ENCODE results near the gene KNTC1. TPM values are rescaled to one million over a fixed set of nuclear protein-coding genes. Genes with fewer than 3 reads are reported as not detected.

The KNTC1 gene
- total RNA-seq, 4 donors from 2014 or later = 7.3 to 13.1 (median 9.5) TPM

- H3K4me3 ChIP-seq (replicated peaks in 1 of 3) = no peak overlapping the region
- no peak overlapping the region for H3K27ac ChIP-seq
- H3K4me1 ChIP-seq = no peaks in the 10 kb centered on the region
- peaks cover 0 to 5% of the 10 kb centered on the region in 2 donors for H3K36me3 ChIP-seq
- DNase-seq = no peak
- intact Hi-C loops (cut with DNase I) = no loop called here
- no peaks in the 10 kb centered on the region for H3K27me3 ChIP-seq
- TF ChIP-seq CTCF (IDR thresholded peaks at IDR 0.05) (no peak), POLR2A (IDR thresholded peaks at IDR 0.05) (no peak)
- no peaks in the 10 kb centered on the region for H3K9me3 ChIP-seq
- WGBS, 2 donors = 91 to 94% methylated on average over 2 of the region's 2 CpGs
These were observed 17.5 kb downstream of the KNTC1 start for GRCh38 chr12:122544537-122544936.

- Histone ChIP-seq H3K27me3 (no peaks in the 10 kb centered on the region), H3K27ac (no peak overlapping the region), H3K9me3 (no peaks in the 10 kb centered on the region), H3K4me3 (replicated peaks in 1 of 3) (no peak overlapping the region), H3K4me1 (no peaks in the 10 kb centered on the region), H3K36me3 (peaks cover 0 to 5% of the 10 kb centered on the region in 2 donors)
- 97 to 99% methylated on average over 2 of the region's 2 CpGs for WGBS, 2 donors
- TF ChIP-seq POLR2A (IDR thresholded peaks at IDR 0.05) = no peak
- TF ChIP-seq CTCF (IDR thresholded peaks at IDR 0.05) = no peak
- intact Hi-C loops (cut with DNase I) = no loop called here
- DNase-seq = no peak
These were observed 18.8 kb downstream of the KNTC1 start for GRCh38 chr12:122545855-122546254.

- Histone ChIP-seq H3K36me3 (peaks cover 0 to 5% of the 10 kb centered on the region in 2 donors), H3K27me3 (no peaks in the 10 kb centered on the region), H3K4me3 (replicated peaks in 1 of 3) (no peak overlapping the region), H3K27ac (no peak overlapping the region), H3K4me1 (no peaks in the 10 kb centered on the region), H3K9me3 (no peaks in the 10 kb centered on the region)
- no peak for DNase-seq
- intact Hi-C loops (cut with DNase I) = no loop called here
- WGBS, 2 donors = 92 to 93% methylated on average over 5 of the region's 5 CpGs
- TF ChIP-seq POLR2A (IDR thresholded peaks at IDR 0.05) = no peak
These were observed 20.3 kb downstream of the KNTC1 start for GRCh38 chr12:122547330-122547729.

GRCh38 chr12:122558745-122559641, 31.9 kb downstream of the KNTC1 start:
- intact Hi-C loops (cut with DNase I) = no loop called here
- TF ChIP-seq CTCF (IDR thresholded peaks at IDR 0.05) = no peak
- no peak for TF ChIP-seq POLR2A (IDR thresholded peaks at IDR 0.05)
- 96 to 97% methylated on average over 16 of the region's 16 CpGs for WGBS, 2 donors
- Histone ChIP-seq H3K4me1 (no peaks in the 10 kb centered on the region), H3K4me3 (replicated peaks in 1 of 3) (no peak overlapping the region), H3K36me3 (no peaks in the 10 kb centered on the region), H3K27me3 (no peaks in the 10 kb centered on the region), H3K9me3 (no peaks in the 10 kb centered on the region), H3K27ac (no peak overlapping the region)
- DNase-seq = no peak

- H3K27me3 ChIP-seq = no peaks in the 10 kb centered on the region
- no peak overlapping the region for H3K4me3 ChIP-seq (replicated peaks in 1 of 3)
- WGBS, 2 donors = 94 to 96% methylated on average over 3 of the region's 3 CpGs
- no peak overlapping the region for H3K27ac ChIP-seq
- no peak for TF ChIP-seq CTCF (IDR thresholded peaks at IDR 0.05)
- TF ChIP-seq POLR2A (IDR thresholded peaks at IDR 0.05) = no peak
- H3K9me3 ChIP-seq = no peaks in the 10 kb centered on the region
- H3K36me3 ChIP-seq = no peaks in the 10 kb centered on the region
- no peak for DNase-seq
- intact Hi-C loops (cut with DNase I) = no loop called here
- H3K4me1 ChIP-seq = no peaks in the 10 kb centered on the region
These were observed 33.1 kb downstream of the KNTC1 start for GRCh38 chr12:122560138-122560537.
